Lung (tissue), 12 donors: Measurements from ENCODE around the gene BTNL2. TPM values are rescaled to one million over a fixed set of nuclear protein-coding genes. Genes with fewer than 3 reads are reported as not detected.

Source experiments
- ATAC-seq: fragments of 200-7000 bp; cut with Tn5 transposase; one replicate; pipeline ENCODE4 v1.9.1; 2020; ENCODE audit warnings: moderate number of reproducible peaks; ENCODE audit not compliant: insufficient read depth, low FRiP score
- DNase-seq, 3 donors: peaks; one replicate each; pipeline ENCODE4 v3.0.0-alpha.2; 2013 to 2017
- H3K27ac ChIP-seq, 2 donors: one replicate each; pipeline ENCODE4 v1.5.1; 2013; ENCODE audit warnings: mild to moderate bottlenecking in 2 of 2, moderate library complexity in 2 of 2, control low read depth in 1 of 2, inconsistent platforms in 1 of 2, low read depth in 1 of 2, low read length in 1 of 2
- H3K27me3 ChIP-seq, 3 donors: one replicate each; pipeline ENCODE4 v1.5.1; 2013; ENCODE audit warnings: low read length in 2 of 3; ENCODE audit not compliant: control insufficient read depth in 3 of 3, insufficient read depth in 3 of 3
- H3K36me3 ChIP-seq, 4 donors: one replicate each; pipeline ENCODE4 v1.5.1; 2013; ENCODE audit warnings: low read length in 4 of 4, mild to moderate bottlenecking in 1 of 4, moderate library complexity in 1 of 4; ENCODE audit not compliant: control insufficient read depth in 4 of 4, insufficient read depth in 4 of 4
- H3K4me1 ChIP-seq, 5 donors: one replicate each; pipeline ENCODE4 v1.5.1; 2013; ENCODE audit warnings: low read length in 5 of 5, mild to moderate bottlenecking in 2 of 5, moderate library complexity in 1 of 5; ENCODE audit not compliant: control insufficient read depth in 5 of 5, insufficient read depth in 5 of 5
- H3K4me3 ChIP-seq: one replicate; pipeline ENCODE4 v1.5.1; 2013; ENCODE audit warnings: mild to moderate bottlenecking, control low read depth, moderate library complexity
- H3K9ac ChIP-seq, 2 donors: one replicate each; pipeline ENCODE4 v1.5.1; 2013; ENCODE audit warnings: low read length in 2 of 2, control low read depth in 1 of 2; ENCODE audit not compliant: insufficient read depth in 1 of 2
- H3K9me3 ChIP-seq, 4 donors: one replicate each; pipeline ENCODE4 v1.5.1; 2013; ENCODE audit warnings: low read length in 3 of 4, mild to moderate bottlenecking in 1 of 4, moderate library complexity in 1 of 4; ENCODE audit not compliant: control insufficient read depth in 4 of 4, insufficient read depth in 3 of 4
- WGBS, 2 donors: extraction: QIAGEN DNeasy Blood & Tissue Kit; methylation state at CpG; one replicate each; pipeline ENCODE4 v1.1.7; 2013; 5-methylcytosine and 5-hydroxymethylcytosine counted together
- polyA plus RNA-seq, 2 donors: library from polyadenylated mRNA; stranded (reverse); fragments of 200-250 nt; gene quantifications; one replicate each; pipeline ENCODE4 v1.2.1, GENCODE V29; 2013
- total RNA-seq, 2 donors: library from RNA; depleted of rRNA in 1 of 2; stranded (reverse); fragments of >200 nt in 1 of 2; gene quantifications; one replicate each; pipeline ENCODE4 v1.2.1, GENCODE V29; 2014 to 2021
- TF ChIP-seq, protein P1 (sequence below): IDR thresholded peaks from 2 replicates; pipeline ENCODE4 v1.5.1; 2012; ENCODE audit warnings: mild to moderate bottlenecking; ENCODE audit errors: control extremely low read depth, extremely low read depth
- donor health status: control.
- donor health status: control.
- donor health status: Bipolar disorder and iron deficiency.
- donor health status: healthy.
- donor health status: DM: yes; HTN: yes; CAD: no.

The BTNL2 gene
- total and polyA plus RNA-seq, 4 donors = not detected

DNA sequence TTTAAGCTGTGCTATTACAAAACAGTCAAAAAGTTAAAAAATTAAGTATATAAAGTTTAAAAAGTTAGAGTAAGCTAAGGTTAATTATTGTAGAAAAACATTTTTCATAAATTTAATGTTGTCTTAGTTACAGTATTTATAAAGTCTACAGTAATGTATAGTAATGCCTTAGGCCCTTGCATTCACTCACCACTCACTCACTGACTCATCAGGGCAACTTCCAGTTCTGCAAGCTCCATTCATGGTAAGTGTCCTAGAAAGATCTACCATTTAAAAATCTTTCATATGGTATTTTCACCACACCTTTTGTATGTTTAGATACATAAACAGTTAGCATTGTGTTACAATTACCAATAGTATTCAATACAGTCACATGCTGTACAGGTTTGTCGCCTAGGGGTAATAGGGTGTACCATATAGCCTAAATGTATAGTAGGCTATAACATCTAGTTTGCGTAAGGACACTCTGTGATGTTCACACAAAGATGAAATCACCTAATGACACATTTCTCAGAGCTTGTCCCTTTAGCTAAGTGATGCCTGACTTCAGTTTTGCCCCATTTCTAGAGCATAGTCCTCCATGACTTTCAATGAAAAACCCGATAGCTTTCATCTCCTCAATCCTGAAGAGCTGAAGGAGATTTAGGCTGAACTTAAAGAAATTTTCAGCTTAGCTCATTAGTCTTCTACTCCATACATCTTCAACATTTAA lies 17.8 kb upstream of the BTNL2 start:
- Histone ChIP-seq H3K9me3 (peaks cover 0 to 2% (median 0%) of the 10 kb centered on the region in 4 donors), H3K4me3 (no peak overlapping the region), H3K4me1 (no peaks in the 10 kb centered on the region), H3K27ac (no peak overlapping the region), H3K27me3 (peaks cover 3 to 12% (median 11%) of the 10 kb centered on the region in 3 donors), H3K36me3 (no peaks in the 10 kb centered on the region), H3K9ac (no peak overlapping the region)
- DNase-seq = no peak
- TF ChIP-seq, protein P1, sequence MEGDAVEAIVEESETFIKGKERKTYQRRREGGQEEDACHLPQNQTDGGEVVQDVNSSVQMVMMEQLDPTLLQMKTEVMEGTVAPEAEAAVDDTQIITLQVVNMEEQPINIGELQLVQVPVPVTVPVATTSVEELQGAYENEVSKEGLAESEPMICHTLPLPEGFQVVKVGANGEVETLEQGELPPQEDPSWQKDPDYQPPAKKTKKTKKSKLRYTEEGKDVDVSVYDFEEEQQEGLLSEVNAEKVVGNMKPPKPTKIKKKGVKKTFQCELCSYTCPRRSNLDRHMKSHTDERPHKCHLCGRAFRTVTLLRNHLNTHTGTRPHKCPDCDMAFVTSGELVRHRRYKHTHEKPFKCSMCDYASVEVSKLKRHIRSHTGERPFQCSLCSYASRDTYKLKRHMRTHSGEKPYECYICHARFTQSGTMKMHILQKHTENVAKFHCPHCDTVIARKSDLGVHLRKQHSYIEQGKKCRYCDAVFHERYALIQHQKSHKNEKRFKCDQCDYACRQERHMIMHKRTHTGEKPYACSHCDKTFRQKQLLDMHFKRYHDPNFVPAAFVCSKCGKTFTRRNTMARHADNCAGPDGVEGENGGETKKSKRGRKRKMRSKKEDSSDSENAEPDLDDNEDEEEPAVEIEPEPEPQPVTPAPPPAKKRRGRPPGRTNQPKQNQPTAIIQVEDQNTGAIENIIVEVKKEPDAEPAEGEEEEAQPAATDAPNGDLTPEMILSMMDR = no peak
- ATAC-seq = no peak
- WGBS, 2 donors = 82 to 96% methylated on average over 3 of the region's 3 CpGs

DNA sequence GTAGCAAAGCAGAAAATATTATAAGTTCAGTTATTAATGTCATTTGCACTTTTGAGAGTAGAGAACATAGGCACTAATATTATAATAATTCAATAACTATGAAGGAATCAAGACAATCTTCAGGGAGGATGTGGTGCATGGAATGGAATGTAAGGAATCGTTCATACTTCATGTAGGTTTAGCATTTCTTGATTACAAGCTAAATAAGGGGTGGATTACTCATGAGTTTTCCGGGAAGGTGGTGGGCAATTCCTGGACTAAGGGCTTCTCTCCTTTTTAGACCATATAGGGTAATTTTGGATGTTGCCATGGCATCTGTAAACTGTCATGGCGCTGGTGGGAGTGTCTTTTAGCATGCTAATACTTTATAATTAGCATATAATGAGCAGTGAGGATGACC lies 9.1 kb upstream of the BTNL2 start:
- H3K27ac ChIP-seq = no peak overlapping the region
- peaks cover 3 to 55% (median 40%) of the 10 kb centered on the region in 3 donors for H3K27me3 ChIP-seq
- DNase-seq = no peak
- no peak overlapping the region for H3K9ac ChIP-seq
- 77 to 92% methylated on average over 3 of the region's 3 CpGs for WGBS, 2 donors
- H3K36me3 ChIP-seq = no peaks in the 10 kb centered on the region
- TF ChIP-seq, protein P1 = no peak
- no peak for ATAC-seq
- H3K4me3 ChIP-seq = no peak overlapping the region
- no peaks in the 10 kb centered on the region for H3K4me1 ChIP-seq
- no peaks in the 10 kb centered on the region for H3K9me3 ChIP-seq

DNA sequence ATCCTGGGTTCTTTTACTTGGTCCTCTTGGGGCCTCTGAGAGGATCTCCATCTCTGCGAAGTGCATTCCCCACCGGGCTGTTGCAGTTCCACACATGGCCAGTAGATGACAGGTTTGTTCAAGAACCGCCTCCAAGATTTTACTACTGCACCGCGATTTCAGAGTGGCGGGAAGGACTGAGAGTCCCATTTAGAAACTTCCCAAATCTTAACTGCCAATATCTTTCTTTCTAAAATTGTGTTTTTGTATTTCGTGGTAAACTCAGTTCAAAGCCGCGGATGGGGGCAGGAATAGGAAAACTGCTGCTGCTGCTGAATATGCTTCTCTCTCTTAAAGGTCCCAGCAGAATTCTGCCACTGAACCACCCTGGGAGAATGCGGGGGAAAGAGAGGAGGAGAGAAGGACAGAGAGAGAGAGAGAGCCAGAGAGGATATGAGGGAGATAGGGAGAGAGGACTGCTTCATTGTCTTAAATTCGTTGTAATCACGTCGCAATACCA lies 8.6 kb upstream of the BTNL2 start:
- 7 to 15% methylated on average over 13 of the region's 13 CpGs for WGBS, 2 donors
- peaks cover 3 to 52% (median 39%) of the 10 kb centered on the region in 3 donors for H3K27me3 ChIP-seq
- H3K4me3 ChIP-seq = no peak overlapping the region

More for the DNA sequence above, 8.6 kb upstream of the BTNL2 start:
- Histone ChIP-seq H3K36me3 (no peaks in the 10 kb centered on the region), H3K9me3 (no peaks in the 10 kb centered on the region), H3K9ac (no peak overlapping the region), H3K4me1 (no peaks in the 10 kb centered on the region), H3K27ac (no peak overlapping the region)
- ATAC-seq (no peak), DNase-seq (peak; percentile 76 to 79 (median 79))
- TF ChIP-seq, protein P1 = peak; percentile 91
